Activated naive CD8-positive, alpha-beta T cell (primary cell): ENCODE measurements around the gene TEDDM1.
"Not testable (repeated sequence)": the region's sequence is repeated elsewhere in the genome, so short reads cannot be mapped to it uniquely, and the experiment has no call there.

Experiments
- H3K27ac Mint-ChIP-seq: one replicate; pipeline ENCODE4 v1.8.0; 2021; ENCODE audit warnings: mixed read lengths
- H3K27me3 Mint-ChIP-seq: one replicate; pipeline ENCODE4 v1.8.0; 2021; ENCODE audit warnings: mixed read lengths
- H3K36me3 Mint-ChIP-seq: one replicate; pipeline ENCODE4 v1.8.0; 2021; ENCODE audit warnings: mixed read lengths
- H3K4me1 Mint-ChIP-seq: one replicate; pipeline ENCODE4 v1.8.0; 2021; ENCODE audit warnings: low read depth, mixed read lengths
- H3K4me3 Mint-ChIP-seq: one replicate; pipeline ENCODE4 v1.8.0; 2021; ENCODE audit warnings: mild to moderate bottlenecking, mixed read lengths
- H3K9me3 Mint-ChIP-seq: one replicate; pipeline ENCODE4 v1.8.0; 2021; ENCODE audit warnings: low read depth, mixed read lengths

TEDDM1 gene, protein sequence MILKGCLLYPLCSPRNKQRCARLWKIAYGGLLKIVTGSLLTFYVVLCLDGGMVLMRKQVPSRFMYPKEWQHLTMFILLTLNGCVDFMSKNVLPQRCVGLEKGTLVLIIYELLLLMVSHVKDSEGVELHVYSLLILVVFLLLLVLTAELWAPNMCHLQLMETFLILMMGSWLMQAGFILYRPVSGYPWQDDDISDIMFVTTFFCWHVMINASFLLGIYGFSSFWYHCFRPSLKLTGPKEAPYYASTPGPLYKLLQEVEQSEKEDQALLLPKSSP

DNA sequence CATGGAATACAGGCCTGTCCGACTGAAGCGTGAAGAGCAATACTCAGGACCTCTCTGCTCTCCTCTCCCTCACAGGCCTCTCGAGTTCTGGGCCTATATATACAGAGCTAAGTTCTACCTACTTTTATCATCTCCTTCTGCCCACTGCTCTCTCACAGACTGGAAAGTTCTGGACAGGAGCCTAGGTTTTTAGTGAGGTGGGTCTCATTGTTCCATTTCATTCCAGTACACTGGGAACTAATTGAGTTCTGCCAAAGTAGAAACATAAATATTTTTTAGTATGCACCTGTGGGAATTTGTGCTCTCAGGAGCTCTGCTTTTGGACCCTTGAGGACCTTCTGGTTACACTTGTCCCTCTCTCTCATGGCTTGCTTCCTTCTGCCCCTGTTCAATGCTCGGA is at the start of gene TEDDM1:
TEDDM1 (minus strand) TSS at position 101 of the 400 bp plus-strand sequence. CDS start 182 bp downstream, outside the sequence.
- Mint-ChIP-seq H3K4me1 (peaks cover 4% of the 10 kb centered on the region), H3K27ac (no peak within 1 kb of the TSS), H3K36me3 (no peaks in the 10 kb centered on the region), H3K27me3 (peaks cover 18% of the 10 kb centered on the region), H3K9me3 (no peaks in the 10 kb centered on the region), H3K4me3 (no peak within 1 kb of the TSS)

GRCh38 chr1:182450087-182450486 is 49.6 kb upstream of the TEDDM1 start, which contains the start of gene RGSL1:
RGSL1 (plus strand) TSS chr1:182450146; CDS start chr1:182450166, 20 bp downstream.
- Mint-ChIP-seq H3K4me3 (no peak within 1 kb of the TSS), H3K27ac (no peak within 1 kb of the TSS), H3K36me3 (no peaks in the 10 kb centered on the region), H3K4me1 (no peaks in the 10 kb centered on the region), H3K27me3 (peaks cover 3% of the 10 kb centered on the region), H3K9me3 (no peaks in the 10 kb centered on the region)

DNA sequence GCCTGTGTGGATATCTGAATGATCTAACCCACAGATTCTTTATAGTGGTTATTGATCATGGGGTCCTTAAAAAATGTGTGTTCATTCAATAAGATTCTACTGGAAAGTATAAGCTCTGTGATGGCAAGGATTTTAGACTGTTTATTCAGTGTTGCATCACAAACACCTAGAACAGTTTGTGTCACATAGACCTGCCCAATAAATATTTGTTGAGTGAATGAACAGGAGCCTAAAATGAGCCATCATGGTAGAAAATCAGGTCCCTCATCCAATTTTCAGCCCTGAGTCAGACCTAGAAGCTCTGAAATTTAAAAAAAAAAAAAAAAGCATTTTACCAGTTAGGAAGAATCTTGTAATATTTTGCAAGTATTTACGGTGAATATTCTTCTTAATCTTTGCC is 47.2 kb upstream of the TEDDM1 start:
- Mint-ChIP-seq H3K27me3 (peaks cover 1% of the 10 kb centered on the region), H3K4me3 (no peak overlapping the region), H3K36me3 (no peaks in the 10 kb centered on the region), H3K9me3 (no peaks in the 10 kb centered on the region), H3K27ac (no peak overlapping the region), H3K4me1 (no peaks in the 10 kb centered on the region)

- H3K4me3 Mint-ChIP-seq, H3K27ac Mint-ChIP-seq, H3K36me3 Mint-ChIP-seq, H3K27me3 Mint-ChIP-seq, H3K4me1 Mint-ChIP-seq, H3K9me3 Mint-ChIP-seq: not testable (repeated sequence)
These were observed 46.7 kb upstream of the TEDDM1 start for GRCh38 chr1:182447124-182447523.

- Mint-ChIP-seq H3K27ac (no peak overlapping the region), H3K27me3 (peaks cover 1% of the 10 kb centered on the region), H3K36me3 (no peaks in the 10 kb centered on the region), H3K4me3 (no peak overlapping the region), H3K4me1 (no peaks in the 10 kb centered on the region), H3K9me3 (no peaks in the 10 kb centered on the region)
These were observed 45.7 kb upstream of the TEDDM1 start for GRCh38 chr1:182446033-182446669.

- Mint-ChIP-seq H3K4me3 (no peak overlapping the region), H3K27me3 (peaks cover 1% of the 10 kb centered on the region), H3K36me3 (no peaks in the 10 kb centered on the region), H3K9me3 (no peaks in the 10 kb centered on the region), H3K4me1 (no peaks in the 10 kb centered on the region), H3K27ac (no peak overlapping the region)
These were observed 44.0 kb upstream of the TEDDM1 start for GRCh38 chr1:182444497-182444896.

- H3K27ac Mint-ChIP-seq: no peak overlapping the region
- no peak overlapping the region for H3K4me3 Mint-ChIP-seq
- H3K4me1 Mint-ChIP-seq: no peaks in the 10 kb centered on the region
- peaks cover 4% of the 10 kb centered on the region for H3K36me3 Mint-ChIP-seq
- H3K9me3 Mint-ChIP-seq: peaks cover 4% of the 10 kb centered on the region
- peaks cover 4% of the 10 kb centered on the region for H3K27me3 Mint-ChIP-seq
These were observed 41.9 kb upstream of the TEDDM1 start for GRCh38 chr1:182442333-182442732.

DNA sequence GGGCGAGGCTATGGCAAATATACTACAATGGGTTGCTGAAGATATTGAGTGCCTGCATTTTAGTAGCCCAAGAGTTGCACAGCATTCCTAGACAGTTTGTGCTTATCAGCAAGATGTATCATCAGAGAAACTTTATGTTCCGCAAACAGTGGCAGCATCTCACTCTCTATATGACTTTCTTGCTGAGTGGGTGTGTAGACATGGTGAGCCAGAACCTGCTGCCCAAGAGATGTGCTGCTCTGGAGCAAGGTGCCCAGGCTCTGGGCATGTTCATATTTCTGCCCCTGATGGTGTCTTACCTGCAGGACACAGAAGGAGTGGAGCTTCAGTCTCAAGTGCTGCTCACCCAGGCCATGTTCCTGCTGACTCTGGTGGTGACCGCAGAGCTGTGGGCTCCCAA is 41.3 kb upstream of the TEDDM1 start:
- peaks cover 4% of the 10 kb centered on the region for H3K27me3 Mint-ChIP-seq
- no peak overlapping the region for H3K4me3 Mint-ChIP-seq
- peaks cover 4% of the 10 kb centered on the region for H3K9me3 Mint-ChIP-seq
- no peaks in the 10 kb centered on the region for H3K4me1 Mint-ChIP-seq
- H3K36me3 Mint-ChIP-seq: peaks cover 4% of the 10 kb centered on the region
- no peak overlapping the region for H3K27ac Mint-ChIP-seq

- Mint-ChIP-seq H3K4me3 (no peak overlapping the region), H3K27me3 (peaks cover 2% of the 10 kb centered on the region), H3K9me3 (peaks cover 4% of the 10 kb centered on the region), H3K27ac (no peak overlapping the region), H3K36me3 (peaks cover 4% of the 10 kb centered on the region), H3K4me1 (no peaks in the 10 kb centered on the region)
These were observed 37.9 kb upstream of the TEDDM1 start for GRCh38 chr1:182438326-182438725.

GRCh38 chr1:182433580-182433979 is 33.1 kb upstream of the TEDDM1 start:
- Mint-ChIP-seq H3K4me1 (peaks cover 13% of the 10 kb centered on the region), H3K27ac (no peak overlapping the region), H3K36me3 (peaks cover 4% of the 10 kb centered on the region), H3K9me3 (peaks cover 4% of the 10 kb centered on the region), H3K4me3 (no peak overlapping the region), H3K27me3 (peaks cover 2% of the 10 kb centered on the region)

- peaks cover 13% of the 10 kb centered on the region for H3K4me1 Mint-ChIP-seq
- no peak overlapping the region for H3K27ac Mint-ChIP-seq
- no peak overlapping the region for H3K4me3 Mint-ChIP-seq
- H3K9me3 Mint-ChIP-seq: no peaks in the 10 kb centered on the region
- H3K27me3 Mint-ChIP-seq: no peaks in the 10 kb centered on the region
- no peaks in the 10 kb centered on the region for H3K36me3 Mint-ChIP-seq
These were observed 30.8 kb upstream of the TEDDM1 start for GRCh38 chr1:182431278-182431677.

DNA sequence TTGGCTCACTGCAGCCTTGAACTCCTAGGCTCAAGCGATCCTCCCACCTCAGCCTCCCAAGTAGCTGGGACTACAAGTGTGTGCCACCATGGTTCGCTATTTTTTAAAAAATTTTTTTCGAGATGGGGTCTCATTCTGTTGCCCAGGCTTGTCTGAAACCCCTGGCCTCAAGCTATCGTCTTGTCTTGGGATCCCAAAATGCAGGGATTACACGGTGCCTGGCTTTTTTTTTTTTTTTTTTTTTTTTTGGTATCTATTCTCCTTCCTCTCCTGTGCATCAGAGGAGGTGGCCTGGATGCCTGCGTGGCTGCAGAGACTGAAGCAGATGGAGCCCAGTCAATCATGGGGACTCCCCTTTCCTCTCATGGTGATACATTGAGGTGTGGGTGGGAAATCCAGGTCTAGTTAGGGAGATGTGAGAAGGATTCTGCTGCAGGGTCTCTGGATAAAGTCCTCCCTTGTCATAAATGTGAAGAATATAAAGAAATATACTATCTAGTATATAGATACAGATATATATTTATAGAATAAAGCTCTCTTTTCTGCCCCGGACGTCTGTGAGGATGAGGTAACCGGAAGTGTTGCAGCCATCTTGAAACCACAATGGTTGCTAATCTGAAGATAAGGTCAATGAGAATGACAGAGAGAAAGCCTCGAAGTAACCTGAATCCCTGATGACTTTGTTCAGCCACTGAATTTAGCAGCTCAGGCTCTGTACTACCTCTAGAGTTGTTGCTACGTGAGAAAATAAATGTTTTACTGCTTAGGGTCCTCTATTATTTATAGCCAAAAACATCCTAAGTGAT is 30.0 kb upstream of the TEDDM1 start:
- Mint-ChIP-seq H3K9me3 (no peaks in the 10 kb centered on the region), H3K36me3 (no peaks in the 10 kb centered on the region), H3K27me3 (no peaks in the 10 kb centered on the region), H3K4me3 (no peak overlapping the region), H3K4me1 (peaks cover 13% of the 10 kb centered on the region), H3K27ac (no peak overlapping the region)

DNA sequence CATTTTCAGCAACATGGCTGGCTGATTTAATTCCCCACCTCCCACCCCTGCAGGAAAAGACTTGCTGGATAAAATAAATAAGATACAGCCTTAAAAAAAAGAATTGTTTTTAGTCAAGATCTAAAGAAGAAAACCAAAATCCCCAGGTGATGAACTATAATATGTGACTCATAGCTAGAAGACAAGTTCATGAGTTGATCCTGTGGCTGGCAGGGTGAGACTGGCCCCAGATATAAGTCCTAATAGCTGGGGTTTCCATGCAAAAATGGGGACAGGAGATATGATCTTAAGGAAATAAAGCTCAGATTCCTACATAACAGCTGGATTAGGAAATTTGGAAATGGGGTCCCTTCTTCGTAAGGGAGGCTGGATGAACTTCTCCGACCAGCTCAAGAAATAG is 27.6 kb upstream of the TEDDM1 start:
- Mint-ChIP-seq H3K27me3 (peaks cover 2% of the 10 kb centered on the region), H3K4me3 (no peak overlapping the region), H3K4me1 (peaks cover 13% of the 10 kb centered on the region), H3K27ac (no peak overlapping the region), H3K9me3 (no peaks in the 10 kb centered on the region), H3K36me3 (no peaks in the 10 kb centered on the region)

DNA sequence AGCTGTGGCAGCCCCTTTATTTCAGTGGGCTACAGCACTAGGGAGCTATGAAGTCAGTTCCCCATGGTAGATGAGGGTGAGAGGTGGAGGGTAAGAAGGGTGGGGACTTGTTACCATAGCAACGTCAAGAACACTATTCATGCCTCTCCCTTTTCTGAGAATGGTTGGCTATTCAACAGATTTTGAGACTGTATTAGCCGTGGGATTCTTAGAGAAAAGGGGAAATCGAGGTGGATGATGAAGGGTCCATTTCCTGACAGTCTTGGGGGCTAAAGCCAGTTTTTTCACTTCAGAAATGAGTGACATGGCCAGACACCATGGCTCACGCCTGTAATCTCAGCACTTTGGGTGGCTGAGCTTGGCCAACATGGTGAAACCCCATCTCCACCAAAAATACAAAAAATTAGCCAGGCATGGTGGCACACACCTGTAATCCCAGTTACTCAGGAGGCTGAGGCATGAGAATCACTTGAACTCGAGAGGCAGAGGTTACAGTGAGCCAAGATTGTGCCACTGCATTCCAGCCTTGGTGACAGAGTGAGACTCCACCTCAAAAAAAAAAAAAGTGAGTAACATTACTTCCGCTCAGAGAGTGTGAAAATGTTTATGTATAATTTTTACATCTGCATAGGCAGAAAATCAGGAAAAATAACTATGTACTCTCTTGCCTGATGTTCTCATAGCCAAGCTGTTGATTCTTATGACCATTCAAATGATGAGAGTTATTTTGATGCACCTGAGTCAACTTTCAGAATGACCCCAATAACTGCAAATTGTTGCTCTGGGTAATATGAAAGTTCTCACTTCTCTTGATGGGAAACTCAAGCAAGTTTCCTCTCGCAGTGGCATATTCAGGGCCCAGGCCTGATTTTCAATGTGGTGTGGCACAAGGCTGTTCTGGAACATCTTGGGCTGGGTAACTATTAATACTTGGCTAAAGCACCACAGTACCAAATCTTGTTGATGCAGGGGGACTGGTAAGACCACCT is 26.3 kb upstream of the TEDDM1 start:
- peaks cover 13% of the 10 kb centered on the region for H3K4me1 Mint-ChIP-seq
- no peaks in the 10 kb centered on the region for H3K36me3 Mint-ChIP-seq
- no peak overlapping the region for H3K27ac Mint-ChIP-seq
- no peaks in the 10 kb centered on the region for H3K9me3 Mint-ChIP-seq
- no peak overlapping the region for H3K4me3 Mint-ChIP-seq
- H3K27me3 Mint-ChIP-seq: peaks cover 2% of the 10 kb centered on the region
